SK-N-MC (cell line): Measurements from ENCODE around the gene RASA3.

Source experiments
- EZH2 ChIP-seq: fragments of 200-600 bp; sonication (generic); IDR thresholded peaks from one replicate; pipeline ENCODE4 v1.6.1; 2017; ENCODE audit warnings: antibody characterized with exemption
- FOXP2 ChIP-seq: optimal IDR thresholded peaks from 2 replicates; pipeline ENCODE3; 2011; ENCODE audit warnings: mild to moderate bottlenecking, moderate library complexity; ENCODE audit not compliant: insufficient read depth; ENCODE audit errors: extremely low read length, control extremely low read depth
- POLR2AphosphoS5 ChIP-seq: IDR thresholded peaks from 2 replicates; pipeline ENCODE4 v1.6.1; 2012; ENCODE audit warnings: mild to moderate bottlenecking, low read depth, low read length, borderline replicate concordance

GRCh38 chr13:114048443-114048842, 84.0 kb downstream of the RASA3 start:
- no peak for TF ChIP-seq POLR2AphosphoS5
- no peak for TF ChIP-seq EZH2
- no peak for TF ChIP-seq FOXP2
